Measurements from ENCODE around the gene C6orf58.
"Not testable (repeated sequence)": the region's sequence is repeated elsewhere in the genome, so short reads cannot be mapped to it uniquely, and the experiment has no call there.

C6orf58 gene

DNA sequence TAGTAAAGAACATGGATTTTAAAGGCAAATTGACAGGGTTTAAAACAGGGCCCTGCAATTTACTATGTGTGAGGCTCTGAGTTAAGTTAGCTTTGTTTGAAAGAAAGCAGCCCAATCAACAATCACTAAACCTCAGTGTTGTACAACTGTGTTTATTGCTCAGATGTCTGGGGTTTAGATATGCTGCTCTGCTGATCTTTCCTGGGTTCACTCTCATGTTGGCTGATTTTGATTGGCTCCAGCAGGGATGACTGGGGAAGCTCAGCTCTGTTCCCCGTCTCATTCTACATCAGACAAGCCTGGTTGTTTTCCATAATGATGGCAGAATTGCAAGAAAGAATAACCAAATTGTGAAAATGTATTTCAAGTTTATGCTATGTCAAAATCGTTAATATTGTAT, 10.9 kb downstream of the C6orf58 start:
- no peak overlapping the region for H3K27ac ChIP-seq (ENCODE audit: low read depth, low read length)
- H3K9ac ChIP-seq (ENCODE audit: low read length in 5 of 5), result no peak overlapping the region

DNA sequence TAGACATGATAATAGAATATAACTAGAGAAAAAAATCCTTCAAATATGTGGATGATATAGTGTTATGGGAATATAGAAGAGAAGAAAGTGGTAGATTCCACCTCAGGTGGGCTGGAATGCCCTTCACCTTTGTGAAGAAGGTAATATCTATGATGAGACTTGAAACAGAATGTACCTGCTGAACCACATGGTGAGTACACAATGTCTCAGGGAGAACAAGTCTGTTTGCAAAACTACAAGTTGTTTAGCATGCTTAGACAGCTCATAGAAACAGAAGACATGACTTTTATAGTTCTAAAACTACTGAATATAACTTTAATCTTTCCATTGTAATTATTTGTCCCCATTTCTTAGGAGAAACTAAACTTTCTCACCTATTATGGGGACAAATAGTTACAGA, 12.2 kb downstream of the C6orf58 start:
- H3K9ac ChIP-seq (ENCODE audit: low read length in 5 of 5), result no peak overlapping the region

More for the DNA sequence above, 10.9 kb downstream of the C6orf58 start:
- no peak overlapping the region for H3K4me3 ChIP-seq (ENCODE audit: low read depth in 1 of 5, low read length in 5 of 5)
- no peaks in the 10 kb centered on the region for H3K36me3 ChIP-seq (ENCODE audit: control insufficient read depth in 5 of 5, insufficient read depth in 5 of 5, low read length in 5 of 5)
- no peaks in the 10 kb centered on the region for H3K27me3 ChIP-seq (ENCODE audit: control insufficient read depth in 5 of 5, insufficient read depth in 4 of 5, low read length in 5 of 5)
- H3K9me3 ChIP-seq (ENCODE audit: control insufficient read depth in 5 of 5, low read length in 5 of 5), result no peaks in the 10 kb centered on the region
- H3K4me1 ChIP-seq (ENCODE audit: control insufficient read depth in 5 of 5, insufficient read depth in 5 of 5, low read length in 5 of 5), result no peaks in the 10 kb centered on the region

DNA sequence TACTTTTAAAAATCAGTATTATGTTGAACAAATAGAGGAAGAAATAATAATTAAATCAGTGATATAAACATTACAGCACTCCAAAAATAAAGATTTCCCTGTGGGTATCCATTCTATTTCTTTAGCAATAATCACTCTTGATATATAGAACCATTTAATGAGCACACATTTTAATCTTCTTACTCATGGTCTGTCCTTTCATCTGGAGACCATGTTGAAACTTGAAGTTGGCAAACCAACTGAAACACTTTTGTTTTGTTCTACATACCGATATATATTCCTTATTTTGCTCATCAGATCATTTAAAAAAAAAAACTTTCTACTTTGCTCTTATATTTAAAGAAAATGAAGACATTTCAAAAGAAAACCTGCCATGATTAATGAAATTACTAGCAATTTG, 13.4 kb downstream of the C6orf58 start:
- H3K9me3 ChIP-seq (ENCODE audit: control insufficient read depth in 5 of 5, low read length in 5 of 5), result no peaks in the 10 kb centered on the region
- H3K27ac ChIP-seq (ENCODE audit: low read depth, low read length), result no peak overlapping the region
- H3K9ac ChIP-seq (ENCODE audit: low read length in 5 of 5), result no peak overlapping the region
- H3K27me3 ChIP-seq (ENCODE audit: control insufficient read depth in 5 of 5, insufficient read depth in 4 of 5, low read length in 5 of 5), result no peaks in the 10 kb centered on the region
- no peak overlapping the region for H3K4me3 ChIP-seq (ENCODE audit: low read depth in 1 of 5, low read length in 5 of 5)
- H3K36me3 ChIP-seq (ENCODE audit: control insufficient read depth in 5 of 5, insufficient read depth in 5 of 5, low read length in 5 of 5), result no peaks in the 10 kb centered on the region
- no peaks in the 10 kb centered on the region for H3K4me1 ChIP-seq (ENCODE audit: control insufficient read depth in 5 of 5, insufficient read depth in 5 of 5, low read length in 5 of 5)

More for the DNA sequence above, 12.2 kb downstream of the C6orf58 start:
- H3K36me3 ChIP-seq (ENCODE audit: control insufficient read depth in 5 of 5, insufficient read depth in 5 of 5, low read length in 5 of 5), result no peaks in the 10 kb centered on the region
- H3K4me3 ChIP-seq (ENCODE audit: low read depth in 1 of 5, low read length in 5 of 5), result no peak overlapping the region
- H3K4me1 ChIP-seq (ENCODE audit: control insufficient read depth in 5 of 5, insufficient read depth in 5 of 5, low read length in 5 of 5), result no peaks in the 10 kb centered on the region
- no peaks in the 10 kb centered on the region for H3K9me3 ChIP-seq (ENCODE audit: control insufficient read depth in 5 of 5, low read length in 5 of 5)
- no peak overlapping the region for H3K27ac ChIP-seq (ENCODE audit: low read depth, low read length)
- no peaks in the 10 kb centered on the region for H3K27me3 ChIP-seq (ENCODE audit: control insufficient read depth in 5 of 5, insufficient read depth in 4 of 5, low read length in 5 of 5)

DNA sequence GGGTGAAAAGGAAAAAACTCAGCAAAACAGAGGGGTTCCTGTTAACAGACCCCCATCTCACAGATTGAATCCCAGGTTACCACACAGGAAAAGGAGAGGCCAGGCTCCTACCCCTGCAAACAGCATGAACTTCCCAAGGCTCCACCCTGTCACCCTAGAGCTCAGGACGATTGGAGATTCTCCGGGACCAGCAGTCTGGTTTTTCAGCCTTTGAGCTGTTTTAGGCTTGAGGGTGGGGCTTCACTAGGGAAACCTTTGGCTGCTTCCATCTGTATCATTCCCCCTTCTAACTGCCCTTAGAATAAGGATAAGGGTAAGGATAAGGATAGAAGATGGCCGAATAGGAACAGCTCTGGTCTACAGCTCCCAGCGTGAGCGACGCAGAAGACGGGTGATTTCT, 16.0 kb downstream of the C6orf58 start:
- Histone ChIP-seq H3K9ac (ENCODE audit: low read length in 5 of 5) (no peak overlapping the region), H3K27ac (ENCODE audit: low read depth, low read length) (no peak overlapping the region), H3K36me3 (ENCODE audit: control insufficient read depth in 5 of 5, insufficient read depth in 5 of 5, low read length in 5 of 5) (no peaks in the 10 kb centered on the region), H3K4me3 (ENCODE audit: low read depth in 1 of 5, low read length in 5 of 5) (no peak overlapping the region), H3K27me3 (ENCODE audit: control insufficient read depth in 5 of 5, insufficient read depth in 4 of 5, low read length in 5 of 5) (no peaks in the 10 kb centered on the region), H3K9me3 (ENCODE audit: control insufficient read depth in 5 of 5, low read length in 5 of 5) (no peaks in the 10 kb centered on the region), H3K4me1 (ENCODE audit: control insufficient read depth in 5 of 5, insufficient read depth in 5 of 5, low read length in 5 of 5) (no peaks in the 10 kb centered on the region)

DNA sequence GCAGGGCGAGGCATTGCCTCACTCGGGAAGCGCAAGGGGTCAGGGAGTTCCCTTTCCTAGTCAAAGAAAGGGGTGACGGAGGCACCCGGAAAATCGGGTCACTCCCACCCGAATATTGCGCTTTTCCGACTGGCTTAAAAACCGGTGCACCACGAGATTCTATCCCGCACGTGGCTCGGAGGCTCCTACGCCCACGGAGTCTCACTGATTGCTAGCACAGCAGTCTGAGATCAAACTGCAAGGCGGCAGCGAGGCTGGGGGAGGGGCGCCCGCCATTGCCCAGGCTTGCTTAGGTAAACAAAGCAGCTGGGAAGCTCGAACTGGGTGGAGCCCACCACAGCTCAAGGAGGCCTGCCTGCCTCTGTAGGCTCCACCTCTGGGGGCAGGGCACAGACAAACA, 16.5 kb downstream of the C6orf58 start:
- not testable (repeated sequence) for H3K27ac ChIP-seq (ENCODE audit: low read depth, low read length); H3K9me3 ChIP-seq (ENCODE audit: control insufficient read depth in 5 of 5, low read length in 5 of 5); H3K27me3 ChIP-seq (ENCODE audit: control insufficient read depth in 5 of 5, insufficient read depth in 4 of 5, low read length in 5 of 5); H3K36me3 ChIP-seq (ENCODE audit: control insufficient read depth in 5 of 5, insufficient read depth in 5 of 5, low read length in 5 of 5); H3K4me1 ChIP-seq (ENCODE audit: control insufficient read depth in 5 of 5, insufficient read depth in 5 of 5, low read length in 5 of 5); H3K4me3 ChIP-seq (ENCODE audit: low read depth in 1 of 5, low read length in 5 of 5); H3K9ac ChIP-seq (ENCODE audit: low read length in 5 of 5)

DNA sequence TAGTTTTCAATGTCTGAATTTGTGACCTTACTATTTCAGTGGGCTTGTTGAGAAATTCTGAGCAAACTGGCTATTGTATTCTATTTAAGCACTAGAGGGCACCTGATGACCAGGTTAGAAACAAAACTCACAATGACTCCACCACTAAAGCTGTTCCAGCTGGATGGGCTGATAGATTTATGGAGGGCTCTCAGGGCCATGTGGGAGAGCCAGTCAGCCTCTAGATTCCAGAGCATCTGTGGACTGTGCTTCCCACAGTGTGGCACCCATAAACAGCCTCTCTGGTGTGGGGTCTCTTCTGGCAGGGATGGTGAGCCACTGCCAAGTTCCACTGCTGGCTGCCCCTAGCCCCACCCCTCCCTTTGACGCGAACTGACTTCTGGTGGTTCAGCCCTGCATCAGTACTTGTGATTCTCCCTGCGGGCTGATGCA, 29.2 kb downstream of the C6orf58 start:
- H3K27me3 ChIP-seq (ENCODE audit: control insufficient read depth in 5 of 5, insufficient read depth in 4 of 5, low read length in 5 of 5), result no peaks in the 10 kb centered on the region
- no peak overlapping the region for H3K9ac ChIP-seq (ENCODE audit: low read length in 5 of 5)
- peaks cover 0 to 8% (median 6%) of the 10 kb centered on the region in 5 donors for H3K9me3 ChIP-seq (ENCODE audit: control insufficient read depth in 5 of 5, low read length in 5 of 5)
- no peaks in the 10 kb centered on the region for H3K36me3 ChIP-seq (ENCODE audit: control insufficient read depth in 5 of 5, insufficient read depth in 5 of 5, low read length in 5 of 5)
- no peak overlapping the region for H3K4me3 ChIP-seq (ENCODE audit: low read depth in 1 of 5, low read length in 5 of 5)
- H3K4me1 ChIP-seq (ENCODE audit: control insufficient read depth in 5 of 5, insufficient read depth in 5 of 5, low read length in 5 of 5), result no peaks in the 10 kb centered on the region
- no peak overlapping the region for H3K27ac ChIP-seq (ENCODE audit: low read depth, low read length)

DNA sequence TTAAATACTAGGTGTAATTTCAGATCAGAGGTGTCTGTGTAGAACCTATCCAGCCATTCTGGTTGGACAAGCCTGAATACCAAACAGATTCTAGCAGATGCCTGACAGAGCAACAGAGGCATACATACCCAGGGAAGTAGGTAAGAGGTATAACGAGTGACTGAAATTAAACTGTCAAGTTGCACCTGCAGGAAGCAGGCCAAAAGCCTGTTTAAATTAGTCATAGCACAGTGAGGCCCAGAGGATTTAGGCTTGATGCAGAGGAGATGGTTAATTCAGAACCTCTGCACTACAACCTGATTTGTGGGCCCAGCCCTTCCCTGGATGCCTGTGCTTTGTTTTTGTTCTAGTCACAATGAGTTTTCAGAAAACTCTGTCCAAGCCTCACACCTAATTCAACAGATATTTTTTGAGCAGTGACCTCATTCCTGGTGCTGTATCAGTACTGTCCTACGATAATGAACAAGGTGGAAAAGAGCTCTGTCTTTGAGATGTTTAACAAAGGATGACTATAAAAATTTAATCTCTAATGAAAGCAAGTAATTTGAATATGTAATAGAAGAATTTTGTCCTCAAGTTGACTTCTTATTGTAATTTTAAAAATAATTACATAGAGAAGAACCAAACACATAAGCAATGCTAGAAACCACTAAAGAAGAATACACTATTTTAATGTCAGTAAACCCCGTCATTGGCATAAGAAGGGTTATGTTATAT, 31.7 kb downstream of the C6orf58 start:
- no peak overlapping the region for H3K4me3 ChIP-seq (ENCODE audit: low read depth in 1 of 5, low read length in 5 of 5)
- no peak overlapping the region for H3K9ac ChIP-seq (ENCODE audit: low read length in 5 of 5)
- H3K27me3 ChIP-seq (ENCODE audit: control insufficient read depth in 5 of 5, insufficient read depth in 4 of 5, low read length in 5 of 5), result no peaks in the 10 kb centered on the region
- H3K36me3 ChIP-seq (ENCODE audit: control insufficient read depth in 5 of 5, insufficient read depth in 5 of 5, low read length in 5 of 5), result no peaks in the 10 kb centered on the region
- no peak overlapping the region for H3K27ac ChIP-seq (ENCODE audit: low read depth, low read length)
- no peaks in the 10 kb centered on the region for H3K4me1 ChIP-seq (ENCODE audit: control insufficient read depth in 5 of 5, insufficient read depth in 5 of 5, low read length in 5 of 5)
- H3K9me3 ChIP-seq (ENCODE audit: control insufficient read depth in 5 of 5, low read length in 5 of 5), result no peaks in the 10 kb centered on the region

DNA sequence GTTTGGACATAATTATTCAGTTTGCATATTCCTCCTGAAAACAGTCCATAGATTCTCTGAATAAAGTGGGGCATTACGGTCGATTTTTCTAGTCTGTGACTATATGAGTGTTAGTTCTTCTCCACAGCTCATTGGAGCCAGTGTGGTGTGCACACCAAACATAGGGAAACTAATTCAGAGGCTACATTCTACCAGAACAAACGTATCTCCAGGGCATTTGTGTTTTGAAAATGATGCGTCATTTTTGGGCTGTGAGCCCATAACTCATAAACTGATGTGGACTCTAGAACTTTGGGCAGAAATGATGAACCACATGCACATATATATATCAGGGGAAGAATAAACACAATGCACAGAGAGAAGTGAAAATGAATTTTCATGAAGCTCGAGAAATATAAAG, 41.8 kb downstream of the C6orf58 start:
- Histone ChIP-seq H3K27ac (ENCODE audit: low read depth, low read length) (no peak overlapping the region), H3K27me3 (ENCODE audit: control insufficient read depth in 5 of 5, insufficient read depth in 4 of 5, low read length in 5 of 5) (no peaks in the 10 kb centered on the region), H3K9me3 (ENCODE audit: control insufficient read depth in 5 of 5, low read length in 5 of 5) (no peaks in the 10 kb centered on the region), H3K4me1 (ENCODE audit: control insufficient read depth in 5 of 5, insufficient read depth in 5 of 5, low read length in 5 of 5) (no peaks in the 10 kb centered on the region), H3K36me3 (ENCODE audit: control insufficient read depth in 5 of 5, insufficient read depth in 5 of 5, low read length in 5 of 5) (no peaks in the 10 kb centered on the region), H3K9ac (ENCODE audit: low read length in 5 of 5) (no peak overlapping the region), H3K4me3 (ENCODE audit: low read depth in 1 of 5, low read length in 5 of 5) (no peak overlapping the region)

DNA sequence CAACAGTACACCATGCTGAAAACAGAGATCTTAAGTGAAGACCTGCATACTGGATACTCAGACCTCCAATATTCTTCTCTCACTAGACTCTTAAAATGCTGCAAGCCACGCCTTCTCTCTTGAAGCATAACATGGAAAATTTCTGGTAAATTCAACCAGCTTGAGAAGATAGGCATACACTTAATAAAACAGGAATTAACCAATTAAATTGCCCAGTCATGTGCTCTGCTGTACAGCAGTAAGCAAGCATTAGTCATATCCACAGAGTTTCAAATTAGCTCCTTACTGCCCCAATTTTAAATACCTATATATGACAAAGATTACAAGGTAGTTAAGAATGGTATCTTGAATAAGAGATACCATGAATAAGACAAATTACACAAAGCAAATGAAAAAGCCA, 53.8 kb downstream of the C6orf58 start:
- Histone ChIP-seq H3K9me3 (ENCODE audit: control insufficient read depth in 5 of 5, low read length in 5 of 5) (no peaks in the 10 kb centered on the region), H3K36me3 (ENCODE audit: control insufficient read depth in 5 of 5, insufficient read depth in 5 of 5, low read length in 5 of 5) (no peaks in the 10 kb centered on the region)

DNA sequence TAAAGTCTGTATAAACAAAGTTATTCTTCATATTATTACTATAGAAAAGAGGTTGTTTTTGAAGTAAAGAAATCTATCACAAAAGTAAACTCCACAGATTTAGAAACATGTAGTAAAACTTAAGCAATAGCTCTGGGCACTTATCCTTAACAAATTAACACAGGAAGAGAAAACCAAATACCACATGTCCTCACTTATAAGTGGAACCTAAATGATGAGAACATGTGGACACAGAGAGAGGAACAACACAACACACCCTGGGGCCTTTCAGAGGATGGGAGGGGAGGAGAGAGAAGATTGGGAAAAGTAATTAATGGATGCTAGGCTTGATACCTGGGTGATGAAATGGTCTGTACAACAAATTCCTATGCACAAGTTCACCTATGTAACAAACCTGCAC, 57.2 kb downstream of the C6orf58 start:
- no peaks in the 10 kb centered on the region for H3K36me3 ChIP-seq (ENCODE audit: control insufficient read depth in 5 of 5, insufficient read depth in 5 of 5, low read length in 5 of 5)
- H3K9ac ChIP-seq (ENCODE audit: low read length in 5 of 5), result no peak overlapping the region
- H3K27ac ChIP-seq (ENCODE audit: low read depth, low read length), result no peak overlapping the region
- no peaks in the 10 kb centered on the region for H3K9me3 ChIP-seq (ENCODE audit: control insufficient read depth in 5 of 5, low read length in 5 of 5)
- H3K27me3 ChIP-seq (ENCODE audit: control insufficient read depth in 5 of 5, insufficient read depth in 4 of 5, low read length in 5 of 5), result no peaks in the 10 kb centered on the region
- H3K4me3 ChIP-seq (ENCODE audit: low read depth in 1 of 5, low read length in 5 of 5), result no peak overlapping the region
- peaks cover 0 to 5% (median 0%) of the 10 kb centered on the region in 5 donors for H3K4me1 ChIP-seq (ENCODE audit: control insufficient read depth in 5 of 5, insufficient read depth in 5 of 5, low read length in 5 of 5)

More for the DNA sequence above, 53.8 kb downstream of the C6orf58 start:
- Histone ChIP-seq H3K4me1 (ENCODE audit: control insufficient read depth in 5 of 5, insufficient read depth in 5 of 5, low read length in 5 of 5) (no peaks in the 10 kb centered on the region), H3K9ac (ENCODE audit: low read length in 5 of 5) (no peak overlapping the region), H3K4me3 (ENCODE audit: low read depth in 1 of 5, low read length in 5 of 5) (no peak overlapping the region), H3K27ac (ENCODE audit: low read depth, low read length) (no peak overlapping the region), H3K27me3 (ENCODE audit: control insufficient read depth in 5 of 5, insufficient read depth in 4 of 5, low read length in 5 of 5) (no peaks in the 10 kb centered on the region)
